HG03469 (cell line): ENCODE data around the gene CFAP46.

ENCODE experiments used
- ATAC-seq: cut with Tn5 transposase; IDR thresholded peaks from one replicate; pipeline ENCODE4 v1.9.1; 2021; ENCODE audit warnings: mild to moderate bottlenecking, moderate library complexity, moderate number of reproducible peaks; ENCODE audit not compliant: unreplicated experiment

Gene CFAP46

DNA sequence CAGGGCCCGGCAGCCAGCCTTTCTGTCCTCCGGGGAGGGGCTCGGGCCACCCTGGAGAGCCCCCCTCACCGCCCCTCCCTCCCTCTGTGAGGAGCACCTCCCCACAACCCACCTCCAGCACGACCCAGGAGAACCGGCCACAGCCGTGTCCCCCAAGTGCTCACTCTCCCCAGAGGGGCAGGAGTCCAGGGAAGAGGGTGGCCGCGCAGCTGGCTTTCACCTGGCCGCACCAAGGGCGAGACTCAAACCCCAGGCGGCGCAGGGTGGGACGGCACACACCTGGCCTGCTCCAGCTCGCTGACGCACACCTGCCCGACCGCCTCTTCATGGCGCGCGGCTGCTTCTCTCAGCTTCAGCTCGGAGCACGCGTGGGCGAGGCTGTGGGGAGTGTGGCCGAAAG is 73.4 kb downstream of the CFAP46 start:
- ATAC-seq = no peak

GRCh38 chr10:132867801-132868644 is 74.3 kb downstream of the CFAP46 start:
- no peak for ATAC-seq

DNA sequence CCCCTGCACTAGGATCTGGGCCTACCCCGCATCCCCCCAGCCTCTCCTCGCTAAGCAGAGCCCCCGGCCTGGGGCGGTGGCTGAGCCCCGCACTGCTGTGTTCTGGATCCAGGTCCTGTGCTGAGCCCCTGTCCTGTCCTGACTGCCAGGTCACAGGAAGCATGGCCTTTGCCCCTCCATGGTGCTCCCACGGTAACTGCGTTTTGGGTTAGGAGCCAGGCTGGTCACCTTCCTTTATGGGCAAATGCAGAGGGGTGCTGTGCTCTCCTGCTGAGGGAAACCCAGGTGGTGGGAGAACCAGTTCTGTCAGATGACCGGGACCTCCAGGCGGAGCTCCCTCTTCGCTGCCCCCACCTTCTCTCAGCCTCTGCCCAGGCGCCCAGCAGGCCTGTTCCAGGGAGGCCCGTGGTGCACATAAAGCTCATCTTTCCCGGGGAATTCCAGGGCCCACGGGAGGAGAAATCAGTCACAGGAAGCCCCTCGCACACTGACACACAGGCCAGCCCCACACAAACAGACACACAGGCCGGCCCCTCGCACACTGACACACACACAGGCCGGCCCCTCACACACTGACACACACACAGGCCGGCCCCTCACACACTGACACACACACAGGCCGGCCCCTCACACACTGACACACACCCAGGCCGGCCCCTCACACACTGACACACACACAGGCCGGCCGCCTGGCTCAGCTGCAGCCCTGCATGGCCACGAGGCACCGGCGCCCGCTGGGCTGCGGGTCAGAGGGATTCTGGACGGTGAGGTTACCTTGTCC is 75.6 kb downstream of the CFAP46 start:
- no peak for ATAC-seq

GRCh38 chr10:132865851-132866600 is 76.3 kb downstream of the CFAP46 start:
- ATAC-seq = no peak

- ATAC-seq = no peak
Measured at GRCh38 chr10:132865171-132865631, 77.2 kb downstream of the CFAP46 start.

- ATAC-seq = no peak
Measured at GRCh38 chr10:132862485-132863420, 79.6 kb downstream of the CFAP46 start.

DNA sequence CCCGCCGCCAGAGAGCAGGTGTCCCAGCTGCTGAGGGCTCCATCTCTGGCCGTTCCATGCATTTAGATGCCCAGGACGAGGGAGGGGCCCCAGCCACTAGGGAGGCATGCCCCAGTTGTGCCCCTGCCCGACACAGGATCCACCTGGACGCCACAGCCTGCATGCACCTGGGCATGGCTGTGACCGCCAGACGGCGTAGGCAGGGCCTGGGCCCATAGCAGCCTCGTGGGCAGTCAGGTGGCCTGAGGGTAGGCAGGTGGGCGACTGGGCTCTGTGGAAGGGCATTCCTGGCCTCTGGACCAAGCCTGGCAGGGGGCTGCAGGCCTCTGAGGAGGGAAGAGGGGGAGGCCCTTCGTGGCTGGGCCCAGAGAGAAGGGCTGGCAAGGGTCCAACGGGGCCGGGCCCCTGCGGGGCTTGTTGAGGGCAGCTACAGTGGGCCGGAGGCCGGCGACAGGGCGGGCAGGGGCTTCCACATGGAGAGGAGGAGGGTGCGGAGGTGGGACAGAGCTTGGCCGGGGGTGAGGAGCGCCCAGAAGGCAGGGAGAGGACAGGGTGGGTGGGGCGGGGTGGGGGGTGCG is 80.4 kb downstream of the CFAP46 start:
- ATAC-seq = no peak

DNA sequence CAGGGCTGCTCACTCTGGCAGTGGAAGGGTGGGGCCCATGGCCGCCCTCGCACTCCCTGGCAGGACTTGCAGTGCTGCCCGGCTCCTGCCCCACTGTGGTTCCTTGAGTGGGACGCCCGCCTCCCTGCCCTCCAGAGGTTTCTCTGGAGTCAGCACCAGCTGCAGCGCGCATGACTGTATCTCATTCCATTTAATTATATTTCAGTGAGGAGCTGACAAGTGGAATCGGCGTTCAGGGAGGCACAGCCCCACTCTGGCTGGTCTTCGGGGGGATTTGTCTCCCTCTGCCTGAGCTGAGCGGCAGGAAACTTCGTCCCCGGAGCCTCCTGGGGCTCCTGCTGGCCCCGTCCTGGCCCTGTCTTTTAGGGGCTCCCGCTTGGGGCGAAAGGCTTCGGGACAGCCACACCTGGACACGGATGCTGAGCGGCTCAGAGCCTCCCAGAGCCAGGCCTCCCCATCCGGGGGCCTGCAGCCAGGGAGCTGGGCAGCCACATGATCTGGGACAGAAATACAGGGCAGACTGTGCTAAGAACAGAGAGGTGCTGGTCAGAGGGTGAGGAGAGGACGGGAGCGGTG is 81.2 kb downstream of the CFAP46 start:
- no peak for ATAC-seq

GRCh38 chr10:132860532-132860931 is 81.8 kb downstream of the CFAP46 start:
- ATAC-seq = no peak

DNA sequence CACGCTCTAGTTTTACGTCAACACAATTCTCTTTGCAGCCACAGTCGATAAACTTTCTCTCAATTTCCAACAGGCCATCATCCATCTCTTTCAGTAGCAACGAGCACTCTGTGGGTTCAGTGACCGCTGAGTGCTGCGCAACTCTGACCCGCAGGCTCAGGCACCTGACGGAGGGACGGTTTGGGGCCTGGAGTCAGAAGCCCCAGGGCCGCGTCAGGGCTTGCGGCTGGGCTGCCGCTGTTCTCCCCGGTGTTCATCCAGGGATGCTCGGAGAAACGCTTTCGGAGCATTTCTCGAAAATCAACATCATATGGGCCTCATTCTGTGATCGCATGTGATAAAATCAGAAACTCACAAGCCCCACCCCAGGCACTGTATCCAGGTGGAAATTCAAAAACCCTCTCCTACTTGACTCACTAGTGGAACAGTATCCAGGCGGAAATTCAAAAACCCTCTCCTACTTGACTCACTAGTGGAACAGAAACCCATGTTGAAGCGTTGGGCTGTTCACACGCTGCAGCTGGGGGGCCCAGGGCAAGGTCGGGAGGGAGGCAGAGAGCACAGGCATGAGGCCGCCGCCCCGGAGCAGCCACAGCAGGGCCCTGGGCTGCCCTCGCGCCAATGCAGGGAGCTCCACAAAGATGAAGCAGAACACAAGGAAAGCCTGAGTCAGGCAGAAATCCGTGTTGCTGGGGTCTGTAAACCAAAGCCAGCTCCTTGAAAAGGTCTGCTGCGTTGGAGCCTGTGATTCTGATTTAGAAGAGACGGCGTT is 83.1 kb downstream of the CFAP46 start:
- ATAC-seq = no peak

DNA sequence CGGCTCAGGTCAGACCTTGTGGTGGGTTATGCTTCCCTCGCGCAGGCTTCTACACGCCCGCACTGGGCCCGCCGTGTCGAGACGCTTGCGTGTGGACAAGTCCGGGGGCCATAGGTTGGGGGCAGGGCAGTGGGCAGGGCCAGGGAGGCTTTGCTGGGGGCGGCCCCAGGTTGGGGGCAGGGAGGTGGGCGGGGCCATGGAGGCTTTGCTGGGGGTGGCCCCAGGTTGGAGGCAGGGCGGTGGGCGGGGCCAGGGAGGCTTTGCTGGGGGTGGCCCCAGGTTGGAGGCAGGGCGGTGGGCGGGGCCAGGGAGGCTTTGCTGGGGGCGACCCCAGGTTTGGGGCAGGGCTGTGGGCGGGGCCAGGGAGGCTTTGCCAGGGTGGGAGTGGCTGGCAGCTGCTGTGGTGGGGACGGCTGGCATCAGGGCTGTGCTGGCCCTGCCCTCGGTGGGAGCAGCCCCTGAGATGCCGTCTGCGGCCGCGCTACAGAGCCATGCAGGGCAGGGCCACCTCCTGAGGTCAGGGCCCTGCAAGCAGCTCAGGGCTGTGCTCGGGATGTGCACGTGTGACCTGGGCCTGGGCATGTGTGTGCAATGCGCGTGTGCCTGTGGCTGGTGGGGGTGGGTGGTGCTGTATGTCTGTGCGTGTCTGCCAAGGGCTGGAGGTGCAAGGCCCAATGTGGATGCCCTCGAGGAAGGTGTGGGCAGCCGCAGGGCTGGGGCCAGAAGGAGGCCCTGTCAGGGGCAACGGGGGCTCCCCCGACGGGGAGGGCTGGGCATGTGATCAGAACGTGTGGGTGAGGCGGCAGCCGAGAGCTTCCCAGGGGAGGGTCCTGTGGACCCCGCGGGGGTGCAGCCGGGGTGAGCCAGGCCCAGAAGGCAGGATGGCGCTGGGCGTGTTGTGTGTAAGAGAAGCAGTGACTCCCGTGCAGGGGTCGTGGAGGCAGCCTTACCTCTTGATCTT is 84.0 kb downstream of the CFAP46 start:
- no peak for ATAC-seq

- no peak for ATAC-seq
Measured at GRCh38 chr10:132856869-132857524, 85.4 kb downstream of the CFAP46 start.

DNA sequence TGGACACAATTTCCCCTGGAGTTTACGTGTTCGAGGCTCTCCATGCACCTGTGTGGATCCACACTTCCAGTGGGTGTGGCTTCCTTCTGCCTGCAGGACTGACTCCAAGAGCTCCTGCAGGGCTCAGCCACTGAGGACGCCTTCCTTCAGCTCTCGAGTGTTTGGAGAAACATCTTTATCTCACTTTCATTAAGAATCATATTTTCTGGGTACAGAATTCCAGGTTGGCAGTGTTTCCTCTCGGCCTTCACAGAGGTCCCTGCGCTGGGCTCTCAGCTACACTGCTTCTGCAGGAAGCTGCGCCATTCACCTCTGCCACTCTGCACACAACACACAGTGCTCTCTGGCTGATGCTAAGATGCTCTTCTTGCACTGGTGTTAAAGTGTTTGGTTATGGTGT is 86.5 kb downstream of the CFAP46 start:
- ATAC-seq = no peak

GRCh38 chr10:132851451-132851850 is 90.9 kb downstream of the CFAP46 start:
- ATAC-seq = no peak

- ATAC-seq = no peak
Measured at GRCh38 chr10:132850896-132851295, 91.5 kb downstream of the CFAP46 start.

DNA sequence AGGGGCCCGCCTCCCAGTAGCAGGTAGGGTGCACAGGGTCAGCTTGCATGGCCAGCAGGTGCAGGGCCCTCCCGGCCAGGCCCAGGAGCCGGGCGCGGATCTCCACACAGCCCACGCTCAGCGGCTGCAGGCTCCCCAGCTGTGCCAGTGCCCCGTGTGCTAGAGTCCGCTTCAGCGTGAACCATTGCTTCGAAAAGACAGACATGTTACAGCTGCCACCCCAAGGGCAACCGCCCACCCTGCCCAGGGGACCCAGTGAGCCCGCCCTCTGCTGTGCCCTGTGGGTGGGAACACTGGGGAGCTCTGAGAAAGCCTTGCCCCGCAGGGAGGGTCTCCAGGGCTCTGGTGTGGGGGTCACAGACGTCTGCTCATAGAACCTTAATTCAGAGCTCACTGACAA is 92.1 kb downstream of the CFAP46 start:
- no peak for ATAC-seq

DNA sequence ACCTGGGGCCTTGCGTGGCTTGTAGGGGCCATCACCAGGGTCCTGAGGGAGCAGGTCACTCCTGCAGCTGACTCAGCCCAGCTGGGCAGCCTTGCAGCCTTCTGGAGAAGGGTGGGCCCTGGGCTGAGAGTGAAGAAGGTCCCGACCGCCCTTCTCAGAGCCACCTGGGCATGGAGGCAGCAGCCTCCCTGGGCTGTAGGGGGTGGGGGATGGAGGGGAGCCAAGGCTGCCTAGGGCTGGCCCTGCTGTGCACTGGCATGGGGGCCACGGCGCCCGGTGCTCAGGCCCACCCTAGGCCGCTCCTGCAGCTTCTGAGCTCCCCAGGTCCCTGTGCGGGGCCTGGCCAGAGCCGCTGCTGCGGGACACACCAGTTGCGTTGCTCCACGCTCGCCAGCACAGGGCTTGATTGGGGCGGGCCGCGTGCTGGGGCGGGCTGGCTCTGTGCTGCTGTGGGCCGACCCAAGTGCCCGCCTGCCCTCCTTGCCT is 92.8 kb downstream of the CFAP46 start:
- no peak for ATAC-seq
